ENCODE data around the gene DUSP9. TPM values are rescaled to one million over a fixed set of nuclear protein-coding genes. Genes with fewer than 3 reads are reported as not detected.

DUSP9 gene
- total and polyA plus RNA-seq, 10 of the 15 experiments (the other 5 are each of a cell fraction or from before 2014, with no cell fraction given) = 0.10 TPM; not detected in 9

- Histone ChIP-seq H2AFZ (ENCODE audit: control insufficient read depth, low read depth, low read length) (no peak overlapping the region), H3K4me1 (ENCODE audit: control insufficient read depth, insufficient read depth, low read length) (no peaks in the 10 kb centered on the region), H3K36me3 (ENCODE audit: control insufficient read depth in 2 of 2, insufficient read depth in 2 of 2, low read length in 1 of 2) (no peaks in the 10 kb centered on the region), H3K79me2 (ENCODE audit: control insufficient read depth, insufficient read depth, low read length) (no peaks in the 10 kb centered on the region), H3K27ac (ENCODE audit: control insufficient read depth, insufficient read depth) (no peak overlapping the region), H3K9me3 (replicated peaks; ENCODE audit: control insufficient read depth, insufficient read depth, low read length) (no peaks in the 10 kb centered on the region; the same call in 2 of the 3 replicates), H4K20me1 (ENCODE audit: control insufficient read depth, insufficient read depth) (no peaks in the 10 kb centered on the region), H3K4me3 (no peak overlapping the region), H3K4me2 (ENCODE audit: control insufficient read depth, insufficient read depth) (no peak overlapping the region), H3K9ac (ENCODE audit: control insufficient read depth, insufficient read depth, low read length) (no peak overlapping the region), H3K27me3 (replicated peaks in 1 of 2; ENCODE audit: control insufficient read depth in 2 of 2, insufficient read depth in 2 of 2, low read length in 1 of 2) (peaks cover 0 to 3% of the 10 kb centered on the region in 2 experiments; a peak in 3 of 4 replicates)
- intact Hi-C loops (cut with micrococcal nuclease; ENCODE audit: unreplicated experiment) (no loop called here), in situ Hi-C loops (cut with MboI) (no loop called here)
- BruUV-seq (replicated peaks) = no TSS peak
- DNase-seq (ENCODE audit: low read depth, low spot score) = no peak
- no peak for FAIRE-seq
- ChIA-PET POLR2A (no interaction called here), RAD21 (ENCODE audit: unreplicated experiment) (no interaction called here), CTCF (interaction anchor here (0.7 to 1.3 kb wide), 5 partner anchors 11 to 686 kb away, joined by 3 to 4 read pairs (median 3); no protein-coding TSS in a partner anchor), SMC1A (ENCODE audit: uncharacterized antibody, unreplicated experiment) (no interaction called here)
- whole genome bisulfite sequencing (ENCODE audit: insufficient coverage, insufficient replicate concordance, low lambda C conversion rate, missing lambda C conversion rate) = 38% methylated on average over 40 of the region's 46 CpGs
- no peak for ATAC-seq
- TF ChIP-seq ZNF687 (IDR thresholded peaks at IDR 0.05) = no peak
- TF ChIP-seq KLF5 (IDR thresholded peaks at IDR 0.05; ENCODE audit: partially characterized antibody) = no peak
- no peak for TF ChIP-seq CBX3 (IDR thresholded peaks at IDR 0.05; ENCODE audit: borderline replicate concordance, low read depth)
- TF ChIP-seq HSF1 (IDR thresholded peaks at IDR 0.05; ENCODE audit: low read depth, low read length) = no peak
- TF ChIP-seq ATF2 (IDR thresholded peaks at IDR 0.05; ENCODE audit: low read length) = no peak
- TF ChIP-seq SIX5 (IDR thresholded peaks at IDR 0.05; ENCODE audit: low read depth, low read length, severe bottlenecking) = no peak
- no peak for TF ChIP-seq IKZF2 (IDR thresholded peaks at IDR 0.05)
- no peak for TF ChIP-seq ZBED1 (IDR thresholded peaks at IDR 0.05; ENCODE audit: borderline replicate concordance)
- no peak for TF ChIP-seq ATF3 (IDR thresholded peaks at IDR 0.05; ENCODE audit: borderline replicate concordance, extremely low read depth, low read depth, low read length)
- no peak for TF ChIP-seq EGR1 (IDR thresholded peaks at IDR 0.05; ENCODE audit: borderline replicate concordance in 1 of 2, low read depth in 2 of 2, low read length in 2 of 2)
- TF ChIP-seq NR2F1 (conservative IDR thresholded peaks at IDR 0.05) = no peak
- no peak for TF ChIP-seq WRNIP1 (IDR thresholded peaks at IDR 0.05; ENCODE audit: borderline replicate concordance, low read depth, low read length)
- TF ChIP-seq MAX (IDR thresholded peaks at IDR 0.05; ENCODE audit: low read depth, low read length) = no peak
- no peak for TF ChIP-seq NFIC (IDR thresholded peaks at IDR 0.05; ENCODE audit: low read depth, low read length)
- no peak for TF ChIP-seq ATF7 (IDR thresholded peaks at IDR 0.05; ENCODE audit: low read depth)
- no peak for TF ChIP-seq SMARCA5 (IDR thresholded peaks at IDR 0.05)
- TF ChIP-seq ZSCAN29 (IDR thresholded peaks at IDR 0.05) = no peak
Measured at GRCh38 chrX:153644356-153645125, 2.5 kb upstream of the DUSP9 start.

Data from GM12878 (cell line).